Heart right ventricle (tissue), 16 donors: ENCODE measurements around the gene TRPM1. TPM values are rescaled to one million over a fixed set of nuclear protein-coding genes. Genes with fewer than 3 reads are reported as not detected.

Experiments used
- ATAC-seq, 8 donors: fragments of 200-7000 bp; cut with Tn5 transposase; one replicate each; pipeline ENCODE4 v1.9.1; 2020; ENCODE audit warnings: mild to moderate bottlenecking in 8 of 8, moderate library complexity in 8 of 8, moderate number of reproducible peaks in 1 of 8
- DNase-seq, 2 donors: peaks; one replicate each; pipeline ENCODE4 v3.0.0-alpha.2; 2020
- H3K27ac ChIP-seq, 10 donors: fragments of 200-600 bp; sonication (generic) in 2 of 10; one replicate each; pipeline versions ENCODE4 v1.5.0 to v1.8.0; 2020 to 2022; ENCODE audit warnings: mild to moderate bottlenecking in 3 of 10
- H3K27me3 ChIP-seq, 7 donors: fragments of 200-600 bp; one replicate each; pipeline ENCODE4 v1.8.0; 2021 to 2022; ENCODE audit warnings: mild to moderate bottlenecking in 2 of 7
- H3K36me3 ChIP-seq, 9 donors: fragments of 200-600 bp; sonication (generic) in 1 of 9; one replicate each; pipeline versions ENCODE4 v1.5.0 to v1.8.0; 2020 to 2022; ENCODE audit warnings: mild to moderate bottlenecking in 2 of 9
- H3K4me1 ChIP-seq, 9 donors: fragments of 200-600 bp; sonication (generic) in 1 of 9; one replicate each; pipeline versions ENCODE4 v1.5.0 to v1.8.0; 2020 to 2022; ENCODE audit warnings: mild to moderate bottlenecking in 4 of 9
- H3K4me3 ChIP-seq, 10 donors: fragments of 200-600 bp; sonication (generic) in 2 of 10; one replicate each; pipeline versions ENCODE4 v1.5.0 to v1.8.0; 2020 to 2022; ENCODE audit warnings: mild to moderate bottlenecking in 7 of 10, moderate library complexity in 2 of 10
- H3K9me3 ChIP-seq, 11 donors: fragments of 200-600 bp in 10 of 11; sonication (generic) in 2 of 11; one replicate each; pipeline versions ENCODE4 v1.5.0 to v1.8.0; 2013 to 2022; ENCODE audit warnings: mild to moderate bottlenecking in 2 of 11, control low read depth in 1 of 11, moderate library complexity in 1 of 11
- CTCF ChIP-seq, 9 donors: fragments of 200-600 bp; sonication (generic) in 2 of 9; IDR thresholded peaks; one replicate each; pipeline versions ENCODE4 v1.5.0 to v1.8.0; 2021 to 2022; ENCODE audit warnings: antibody characterized with exemption in 9 of 9, mild to moderate bottlenecking in 5 of 9, moderate library complexity in 1 of 9
- WGBS, 2 donors: extraction: QIAGEN DNeasy Blood & Tissue Kit; methylation state at CpG; one replicate each; pipeline ENCODE4 v1.1.7; 2013; ENCODE audit warnings: inconsistent platforms in 1 of 2; 5-methylcytosine and 5-hydroxymethylcytosine counted together
- intact Hi-C, 10 donors: fragments of 100-400 bp; cut with DNase I; formaldehyde crosslinking; loops; one replicate each; pipeline versions ENCODE4 v1.11.1 to v1.14.2; 2022
- polyA plus RNA-seq, 2 donors: library from polyadenylated mRNA; stranded (reverse); fragments of 200-250 nt; gene quantifications; one replicate each; pipeline ENCODE4 v1.2.3, GENCODE V29; 2013
- total RNA-seq, 10 donors: library from RNA; stranded (reverse); fragmentation: NEBNext Ultra II Directional in 3 of 10; extraction: Animal tissue kit (Norgen Biotek cat#: 25700) in 3 of 10; gene quantifications; one replicate each; pipeline versions ENCODE4 v1.2.1 to v1.2.4, GENCODE V29; 2021 to 2023
- donor health status: Arrhythmogenic right ventricular cardiomyopathy.
- donor health status: ischemic (EF 13 %, LVEDD 7.1; RV severe dilation, severe dysfunction).
- donor health status: healthy with polysubstance abuse.
- donor health status: DM: no; HTN: yes; CAD: no.
- donor health status: DM: no; HTN: no; CAD: no.
- donor health status: ischemic (EF 25% LVEDD 6.9; RV normal size, moderate dysfunction).
- donor health status: ischemic (EF 25% LVEDD 5.7; RV mildly dilated, moderate dysfunction).
- donor health status: healthy.
- donor health status: DM: yes; HTN: yes; CAD: no.
- donor health status: Ischemic cardiomyopathy.
- donor health status: ischemic (EF 35%, LVEDD 5.7; RV mildly dilated, moderate dysfunction).
- donor health status: nonischemic (EF 11% LVEDD 7.7; RV severe dilation, severe dysfunction).
- donor health status: DM: yes; HTN: yes; CAD: no.
- donor health status: PGD.
- donor health status: ischemic (EF 29% LVEDD 5.4; RV normal size, mild dysfunction).
- donor health status: nonischemic (EF 23%, LVEDD 6.1; RV moderate dilation, normal function).

TRPM1 gene
- total and polyA plus RNA-seq, 12 donors: 0.06 TPM; not detected in 11

GRCh38 chr15:31005660-31006059 is 95.9 kb downstream of the TRPM1 start:
- Histone ChIP-seq H3K9me3 (peaks cover 0 to under 1% (median 0%) of the 10 kb centered on the region in 11 donors), H3K36me3 (no peaks in the 10 kb centered on the region), H3K4me1 (peaks cover 0 to 25% (median 16%) of the 10 kb centered on the region in 9 donors), H3K4me3 (no peak overlapping the region), H3K27ac (no peak overlapping the region), H3K27me3 (peaks cover 0 to 13% (median 5%) of the 10 kb centered on the region in 7 donors)
- DNase-seq (no peak), ATAC-seq (no peak)
- no peak for TF ChIP-seq CTCF (IDR thresholded peaks at IDR 0.05)
- intact Hi-C loops: loop anchor here in 3 of 10 donors (2.0 to 10.0 kb wide), 3 partner anchors 27 to 59 kb away; no protein-coding TSS in a partner anchor
- 82 to 85% methylated on average over 2 of the region's 2 CpGs for WGBS, 2 donors

- Histone ChIP-seq H3K9me3 (no peaks in the 10 kb centered on the region), H3K27ac (peak overlapping the region in 9 of 10 donors; percentile 22 to 76 (median 63)), H3K27me3 (peaks cover 0 to 13% (median 5%) of the 10 kb centered on the region in 7 donors), H3K36me3 (no peaks in the 10 kb centered on the region), H3K4me3 (no peak overlapping the region), H3K4me1 (peaks cover 0 to 25% (median 16%) of the 10 kb centered on the region in 9 donors)
- peak; percentile 77 to 96 (median 88) for ATAC-seq
- WGBS, 2 donors: 28 to 30% methylated on average over 5 of the region's 5 CpGs
- TF ChIP-seq CTCF (IDR thresholded peaks at IDR 0.05): no peak
- peak; percentile 33 to 80 for DNase-seq
- intact Hi-C loops: loop anchor here in 3 of 10 donors (2.0 to 10.0 kb wide), 4 partner anchors 29 to 61 kb away; no protein-coding TSS in a partner anchor
Measured at GRCh38 chr15:31004220-31004733, 97.2 kb downstream of the TRPM1 start.

- H3K4me1 ChIP-seq: peaks cover 0 to 25% (median 16%) of the 10 kb centered on the region in 9 donors
- no peak overlapping the region for H3K4me3 ChIP-seq
- ATAC-seq (no peak), DNase-seq (no peak)
- no peak for TF ChIP-seq CTCF (IDR thresholded peaks at IDR 0.05)
- H3K27ac ChIP-seq: no peak overlapping the region
- H3K9me3 ChIP-seq: peaks cover 0 to 6% (median 0%) of the 10 kb centered on the region in 11 donors
- WGBS, 2 donors: 96 to 97% methylated on average over 3 of the region's 3 CpGs
- H3K36me3 ChIP-seq: no peaks in the 10 kb centered on the region
- H3K27me3 ChIP-seq: peaks cover 0 to 13% (median 5%) of the 10 kb centered on the region in 7 donors
- intact Hi-C loops: loop anchor here in 2 of 10 donors (5.0 to 10.0 kb wide), 2 partner anchors 61 to 63 kb away; no protein-coding TSS in a partner anchor
Measured at GRCh38 chr15:31001702-31002101, 99.8 kb downstream of the TRPM1 start.

- Histone ChIP-seq H3K4me1 (peaks cover 0 to 18% (median 10%) of the 10 kb centered on the region in 9 donors), H3K9me3 (peaks cover 0 to 6% (median 0%) of the 10 kb centered on the region in 11 donors), H3K36me3 (no peaks in the 10 kb centered on the region), H3K27ac (no peak overlapping the region), H3K4me3 (no peak overlapping the region), H3K27me3 (peaks cover 0 to 13% (median 5%) of the 10 kb centered on the region in 7 donors)
- TF ChIP-seq CTCF (IDR thresholded peaks at IDR 0.05): no peak
- DNase-seq: no peak
- intact Hi-C loops: loop anchor here in 3 of 10 donors (5.0 to 10.0 kb wide), 3 partner anchors 63 to 325 kb away; partner anchors contain the start of gene KLF13 (in 1 of the 3)
- no peak for ATAC-seq
- WGBS, 2 donors: 79 to 85% methylated on average over 3 of the region's 3 CpGs
Measured at GRCh38 chr15:30999729-31000128, 101.8 kb downstream of the TRPM1 start.
